NCI-H2171 treated with DMSO at 0.1 percent for 48 hours (cell line): ENCODE data around the gene NOP53.

ENCODE experiments used
- DNase-seq: peaks from one replicate; lab custom pipeline; 2025; lab: John Stamatoyannopoulos, UW

NOP53 gene

DNA sequence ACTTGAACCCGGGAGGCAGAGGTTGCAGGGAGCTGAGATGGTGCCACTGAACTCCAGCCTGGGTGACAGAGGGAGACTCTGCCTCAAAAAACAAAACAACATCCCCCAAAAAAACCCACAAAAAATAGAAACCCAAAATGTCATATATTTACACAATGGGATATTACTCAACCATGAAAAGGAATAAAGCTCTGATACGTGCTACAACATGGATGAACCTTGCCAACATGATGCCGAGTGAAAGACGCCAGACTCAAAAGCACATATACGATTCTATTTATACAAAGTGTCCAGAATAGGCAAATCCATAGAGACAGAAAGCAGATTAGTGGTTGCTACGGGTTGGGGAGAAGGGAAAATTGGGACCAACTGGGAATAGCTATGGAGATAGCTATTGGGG, 61.1 kb downstream of the NOP53 start:
- DNase-seq: no peak
